GM18505 (cell line): ENCODE measurements around the gene PAN3.

Source experiments
- ATAC-seq: cut with Tn5 transposase; IDR thresholded peaks from one replicate; pipeline ENCODE4 v1.9.1; 2021; ENCODE audit not compliant: unreplicated experiment
- POLR2A ChIP-seq: IDR thresholded peaks from 4 replicates; pipeline ENCODE4 v1.6.1; 2011; ENCODE audit warnings: borderline replicate concordance; ENCODE audit not compliant: insufficient read depth, insufficient read length; ENCODE audit errors: extremely low read depth

Gene PAN3

DNA sequence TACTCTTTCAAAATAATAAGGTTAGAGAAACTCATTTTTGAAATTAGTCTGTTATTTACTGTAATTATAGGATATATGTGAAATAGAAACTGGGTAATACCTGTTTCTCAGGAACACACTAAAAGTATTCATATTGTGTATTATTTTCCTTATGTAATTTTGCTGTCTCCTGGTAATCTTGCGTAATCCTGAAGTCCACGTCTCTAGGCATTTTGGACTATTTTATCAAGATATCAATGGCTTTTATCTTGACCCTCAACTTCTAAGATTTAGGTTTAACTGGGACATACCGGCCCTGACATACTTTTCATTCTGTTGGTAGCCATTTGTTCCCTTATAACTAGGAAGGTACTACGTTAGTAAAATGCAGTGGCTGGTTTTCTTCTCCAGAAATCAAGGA is 80.3 kb downstream of the PAN3 start:
- no peak for TF ChIP-seq POLR2A
- no peak for ATAC-seq

DNA sequence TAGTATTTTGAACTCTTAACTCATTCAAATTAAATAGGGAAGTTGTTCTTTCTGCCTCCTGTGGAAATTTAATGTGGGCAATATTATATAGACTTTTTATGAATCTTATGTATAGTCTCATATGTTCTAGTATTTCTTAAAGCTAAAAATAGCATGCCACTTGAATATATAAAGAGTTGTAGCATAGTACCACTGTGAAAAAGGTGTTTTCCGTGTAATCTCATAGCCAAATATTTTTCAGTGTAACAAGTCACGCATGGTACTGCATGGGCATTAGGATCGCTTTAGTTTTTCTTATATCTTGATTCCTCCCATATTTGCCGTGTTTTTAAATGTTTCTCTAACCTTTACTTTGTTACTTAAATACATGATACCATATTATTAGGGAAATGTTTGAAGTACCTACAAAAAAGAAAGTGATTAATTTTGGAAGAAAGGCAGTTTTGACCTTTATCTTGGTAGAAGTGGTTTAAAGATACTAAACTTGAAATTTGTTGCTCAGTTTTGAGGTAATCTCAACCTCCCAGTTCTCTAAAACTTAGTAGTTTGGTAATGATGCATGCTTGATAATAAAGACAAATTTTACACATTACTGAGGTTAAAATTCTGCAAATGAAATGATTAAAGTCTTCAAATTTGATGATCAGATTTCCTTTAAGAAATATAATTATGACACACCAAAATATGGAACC is 81.2 kb downstream of the PAN3 start:
- TF ChIP-seq POLR2A: no peak
- no peak for ATAC-seq

DNA sequence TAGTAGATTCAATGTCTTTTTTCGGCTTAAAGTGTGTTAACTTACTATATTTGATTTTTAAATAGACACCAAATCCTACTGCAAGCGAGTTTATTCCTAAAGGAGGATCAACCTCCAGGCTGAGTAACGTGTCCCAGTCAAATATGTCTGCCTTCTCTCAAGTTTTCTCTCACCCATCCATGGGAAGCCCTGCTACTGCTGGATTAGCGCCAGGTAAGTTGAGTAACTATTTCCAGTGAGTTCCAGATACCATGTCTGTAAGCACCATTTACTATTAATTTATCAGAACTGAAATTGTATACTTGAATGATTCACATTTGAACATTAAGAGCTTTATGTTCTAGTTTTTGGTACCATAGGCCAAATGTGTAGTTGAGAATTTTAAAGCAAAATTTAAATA is 81.8 kb downstream of the PAN3 start:
- no peak for TF ChIP-seq POLR2A

DNA sequence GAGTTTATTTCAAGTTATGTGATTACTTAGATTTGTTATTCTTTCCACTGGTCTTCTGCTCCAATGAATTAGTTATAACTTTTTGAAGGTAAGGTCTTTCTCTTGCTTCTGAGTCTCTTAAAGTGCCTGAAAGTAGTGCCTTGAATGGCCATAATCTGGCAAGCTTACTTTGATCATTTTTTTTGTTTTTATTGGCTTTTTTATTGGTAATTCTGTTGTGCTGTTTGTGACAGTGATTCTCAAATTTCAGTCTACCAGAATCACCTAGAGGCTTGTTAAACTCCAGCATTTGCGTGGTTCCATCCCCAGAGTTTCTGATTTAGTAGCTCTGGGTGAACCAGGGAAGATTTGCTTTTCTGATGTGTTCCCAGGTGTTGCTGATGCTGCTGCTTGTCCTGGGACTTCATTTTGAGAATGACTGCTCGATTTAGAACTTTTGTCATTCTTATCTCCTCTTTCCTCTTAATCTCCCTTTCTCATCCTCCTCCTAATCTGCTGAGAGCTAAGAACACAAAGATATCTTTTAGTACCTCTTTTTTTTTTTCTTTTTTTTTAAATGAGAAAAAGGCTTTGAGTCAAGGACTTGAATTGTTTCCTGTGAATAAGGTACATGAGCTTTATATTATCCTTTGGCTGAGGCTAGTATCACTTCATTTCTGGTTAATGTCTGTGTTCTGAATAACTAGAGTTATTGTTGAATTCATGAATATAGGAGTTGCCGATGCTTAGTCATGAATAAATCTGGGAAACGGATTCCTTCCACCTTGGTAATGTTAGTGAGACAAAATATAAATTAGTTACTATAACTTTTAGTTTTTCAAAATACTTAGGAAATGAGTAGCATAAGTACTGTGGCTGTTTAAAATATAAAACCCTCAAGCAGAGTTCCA is 91.4 kb downstream of the PAN3 start:
- ATAC-seq: no peak

More for the DNA sequence above, 81.8 kb downstream of the PAN3 start:
- no peak for ATAC-seq

DNA sequence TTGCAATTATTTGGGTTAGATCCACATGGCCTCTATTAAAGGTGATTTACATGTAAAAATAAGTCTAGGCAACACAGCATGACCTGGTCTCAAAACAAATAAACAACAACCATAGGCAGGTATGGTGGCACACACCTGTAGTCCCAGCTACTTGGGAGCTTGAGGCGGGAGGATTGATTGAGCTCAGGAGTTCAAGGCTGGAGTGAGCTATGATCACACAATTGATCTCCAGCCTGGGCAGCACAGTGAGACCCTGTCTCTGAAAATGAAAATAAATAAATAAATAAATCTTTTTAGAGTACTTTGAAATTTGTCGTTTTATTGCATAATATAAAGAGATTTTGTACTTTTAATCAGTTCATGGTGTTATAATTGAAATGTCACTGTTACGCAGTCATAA is 93.3 kb downstream of the PAN3 start:
- ATAC-seq: no peak
- TF ChIP-seq POLR2A: no peak

More for the DNA sequence above, 91.4 kb downstream of the PAN3 start:
- TF ChIP-seq POLR2A: no peak

DNA sequence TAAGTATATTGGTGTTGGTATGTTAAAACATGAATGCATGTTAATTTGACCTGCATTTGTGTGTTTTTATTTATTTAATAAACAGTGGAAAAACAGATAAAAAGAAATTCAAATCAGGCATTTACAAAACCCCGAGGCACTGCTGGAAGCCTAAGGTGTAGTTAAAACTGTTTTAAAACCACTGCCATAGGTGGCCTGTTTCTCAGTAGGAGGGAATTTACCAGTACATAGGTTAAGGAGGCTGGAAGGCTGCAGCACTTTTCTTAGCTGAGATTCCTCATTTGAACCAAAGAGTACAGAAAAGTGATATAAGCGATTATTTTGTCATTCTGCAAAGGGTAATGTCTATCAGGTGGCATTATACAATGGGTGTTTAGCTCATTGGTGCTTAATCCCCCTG is 99.6 kb downstream of the PAN3 start:
- no peak for ATAC-seq

DNA sequence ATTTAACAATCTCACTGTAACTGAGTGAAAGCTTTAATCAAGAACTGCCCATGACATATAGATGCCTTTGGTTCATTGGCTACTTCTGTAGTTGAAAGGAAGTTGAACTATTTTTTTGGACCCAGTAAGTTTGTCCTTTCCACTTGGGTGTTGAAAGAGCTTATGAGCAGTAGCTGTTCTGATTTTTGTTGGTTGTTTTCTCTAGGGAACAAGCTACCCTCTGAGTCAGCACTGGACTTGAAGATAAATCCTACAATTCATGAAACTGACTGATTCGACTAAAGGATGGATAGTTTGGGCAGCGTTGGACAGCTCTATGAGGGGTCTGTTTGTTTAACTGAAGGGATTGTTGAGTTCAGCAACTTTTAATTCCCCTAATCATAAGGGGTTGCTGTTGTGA is 101.0 kb downstream of the PAN3 start:
- ATAC-seq: no peak
- no peak for TF ChIP-seq POLR2A

More for the DNA sequence above, 99.6 kb downstream of the PAN3 start:
- TF ChIP-seq POLR2A: no peak

DNA sequence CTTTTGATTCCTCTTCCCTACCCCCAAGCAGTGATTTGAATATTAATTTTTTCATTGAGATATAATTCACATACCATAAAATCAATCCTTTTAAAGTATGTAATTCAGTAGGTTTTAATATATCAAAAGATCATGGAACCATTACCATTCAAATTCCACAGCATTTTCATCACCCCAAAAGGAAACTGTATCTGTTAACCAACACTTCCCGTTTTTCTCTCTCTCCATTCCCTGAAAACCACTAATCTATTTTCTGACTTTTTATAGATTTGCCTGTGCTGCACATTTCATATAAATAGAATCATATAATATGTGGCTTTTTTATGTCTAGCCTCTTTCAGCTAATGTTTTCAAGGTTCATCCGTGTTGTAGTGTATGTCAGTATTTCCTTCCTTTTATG is 107.1 kb downstream of the PAN3 start:
- no peak for TF ChIP-seq POLR2A
- ATAC-seq: no peak

DNA sequence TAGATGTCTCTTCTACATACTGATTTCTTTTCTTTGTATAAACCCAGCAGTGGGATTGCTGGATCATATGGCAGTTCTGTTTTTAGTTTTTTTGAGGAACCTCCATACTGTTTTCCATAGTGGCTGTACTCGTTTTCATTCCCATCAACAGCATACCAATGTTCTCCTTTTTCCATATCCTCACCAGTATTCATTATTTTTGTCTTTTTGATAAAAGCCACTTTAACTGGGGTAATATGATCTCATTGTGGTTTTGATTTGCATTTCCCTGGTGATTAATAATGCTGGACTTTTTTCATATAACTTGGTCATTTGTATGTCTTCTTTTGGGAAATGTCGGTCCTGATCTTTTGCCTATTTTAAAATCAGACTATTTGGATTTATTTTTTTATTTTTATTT is 108.5 kb downstream of the PAN3 start:
- no peak for ATAC-seq
- no peak for TF ChIP-seq POLR2A

DNA sequence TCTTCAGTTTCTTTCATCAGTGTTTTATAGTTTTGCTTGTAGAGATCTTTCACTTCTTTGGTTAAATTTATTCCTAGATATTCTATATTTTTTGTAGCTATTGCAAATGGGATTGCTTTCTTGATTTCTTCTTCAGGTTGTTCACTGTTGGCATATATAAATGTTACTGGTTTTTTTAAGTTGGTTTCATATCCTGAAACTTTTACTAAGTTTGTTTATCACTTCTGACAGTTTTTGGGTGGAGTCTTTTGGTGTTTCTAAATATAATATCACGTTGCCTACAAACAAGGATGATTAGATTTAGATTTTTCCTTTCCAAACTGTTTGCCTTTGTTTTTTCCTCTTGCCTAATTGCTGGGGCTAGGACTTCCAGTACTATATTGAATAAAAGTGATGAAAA is 109.7 kb downstream of the PAN3 start:
- no peak for ATAC-seq
- TF ChIP-seq POLR2A: no peak

DNA sequence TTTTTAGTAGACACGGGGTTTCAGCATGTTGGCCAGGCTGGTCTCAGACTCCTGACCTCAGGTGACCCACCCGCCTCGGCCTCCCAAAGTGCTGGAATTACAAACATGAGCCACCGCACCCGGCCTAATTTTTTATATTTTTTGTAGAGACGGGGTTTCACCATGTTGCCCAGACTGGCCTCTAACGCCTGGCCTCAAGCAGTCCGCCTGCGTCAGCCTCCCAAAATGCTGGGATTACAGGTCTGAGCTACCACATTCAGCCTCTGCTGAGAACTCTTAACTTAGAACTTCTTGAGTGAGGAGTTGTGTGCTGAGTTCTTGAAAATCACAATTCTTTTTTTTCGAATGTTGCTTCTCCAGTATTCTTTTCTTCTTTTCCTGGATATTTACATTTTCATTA is 112.2 kb downstream of the PAN3 start:
- no peak for ATAC-seq
- TF ChIP-seq POLR2A: no peak

DNA sequence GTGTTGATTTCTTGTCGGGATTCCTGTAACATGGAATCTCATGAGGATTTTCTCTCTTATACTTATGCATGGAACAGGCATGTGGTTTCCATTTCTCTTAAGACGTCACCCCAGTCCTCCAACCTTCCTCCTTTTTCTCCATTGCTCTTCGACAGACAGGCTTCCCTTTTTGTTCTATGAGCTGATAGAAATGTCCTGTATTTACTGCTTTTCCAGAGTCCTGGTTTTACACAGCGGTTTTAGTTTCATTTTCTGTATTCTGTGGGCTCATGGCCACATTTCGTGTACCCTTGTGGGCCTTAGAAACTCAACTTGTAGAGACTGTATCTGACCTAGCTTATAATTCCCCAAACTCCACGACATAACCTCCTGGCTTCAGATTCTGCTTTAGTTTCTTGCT is 113.1 kb downstream of the PAN3 start:
- no peak for TF ChIP-seq POLR2A

DNA sequence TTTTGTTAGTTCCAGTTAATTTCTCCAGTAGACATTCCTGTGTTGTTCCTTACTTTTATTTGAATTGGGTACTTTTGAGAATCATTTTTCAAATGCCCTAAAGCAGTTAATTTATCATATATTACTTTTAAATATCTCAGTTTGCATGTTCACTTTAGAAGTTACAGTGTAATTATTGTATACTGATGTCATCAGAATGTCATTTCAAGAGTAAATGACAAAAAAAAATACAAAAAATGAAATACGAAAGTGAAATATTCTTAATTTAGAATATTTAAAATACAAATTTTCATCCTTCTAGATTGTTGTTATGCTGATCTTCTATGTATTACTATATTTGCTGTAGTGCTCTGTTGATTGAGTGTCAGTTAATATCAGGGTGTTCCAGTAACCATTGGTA is 114.2 kb downstream of the PAN3 start:
- no peak for ATAC-seq
- TF ChIP-seq POLR2A: no peak

More for the DNA sequence above, 113.1 kb downstream of the PAN3 start:
- no peak for ATAC-seq

DNA sequence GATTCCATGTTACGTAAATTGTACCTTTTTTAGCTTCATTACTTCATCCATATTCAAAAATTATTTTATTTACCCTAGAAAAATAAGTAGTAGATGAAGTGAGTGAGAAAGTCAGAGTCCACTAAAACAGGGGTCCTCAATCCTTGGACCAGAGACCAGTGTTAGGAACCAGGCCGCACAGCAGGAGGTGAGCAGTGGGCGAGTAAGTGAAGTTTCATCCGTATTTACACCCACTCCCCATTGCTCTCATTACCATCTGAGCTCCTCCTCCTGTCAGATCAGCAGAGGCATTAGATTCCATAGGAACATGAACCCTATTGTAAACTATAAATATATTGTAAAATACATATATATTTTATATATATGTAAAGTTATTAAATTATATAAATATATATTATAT is 119.0 kb downstream of the PAN3 start:
- TF ChIP-seq POLR2A: no peak
- no peak for ATAC-seq
